GM18951 (cell line): ENCODE results near the gene PRICKLE4.

ENCODE experiments used
- POLR2A ChIP-seq: IDR thresholded peaks from 4 replicates; pipeline ENCODE4 v1.6.1; 2011; ENCODE audit warnings: mild to moderate bottlenecking; ENCODE audit not compliant: insufficient read length, insufficient read depth; ENCODE audit errors: extremely low read depth
- in situ Hi-C: fragments of 300-500 bp; cut with MboI; formaldehyde crosslinking; loops from one replicate; pipeline ENCODE4 v1.12.0; 2022; ENCODE audit warnings: low sequenced_read_pairs, mixed read lengths, inconsistent platforms; ENCODE audit not compliant: unreplicated experiment

The PRICKLE4 gene

DNA sequence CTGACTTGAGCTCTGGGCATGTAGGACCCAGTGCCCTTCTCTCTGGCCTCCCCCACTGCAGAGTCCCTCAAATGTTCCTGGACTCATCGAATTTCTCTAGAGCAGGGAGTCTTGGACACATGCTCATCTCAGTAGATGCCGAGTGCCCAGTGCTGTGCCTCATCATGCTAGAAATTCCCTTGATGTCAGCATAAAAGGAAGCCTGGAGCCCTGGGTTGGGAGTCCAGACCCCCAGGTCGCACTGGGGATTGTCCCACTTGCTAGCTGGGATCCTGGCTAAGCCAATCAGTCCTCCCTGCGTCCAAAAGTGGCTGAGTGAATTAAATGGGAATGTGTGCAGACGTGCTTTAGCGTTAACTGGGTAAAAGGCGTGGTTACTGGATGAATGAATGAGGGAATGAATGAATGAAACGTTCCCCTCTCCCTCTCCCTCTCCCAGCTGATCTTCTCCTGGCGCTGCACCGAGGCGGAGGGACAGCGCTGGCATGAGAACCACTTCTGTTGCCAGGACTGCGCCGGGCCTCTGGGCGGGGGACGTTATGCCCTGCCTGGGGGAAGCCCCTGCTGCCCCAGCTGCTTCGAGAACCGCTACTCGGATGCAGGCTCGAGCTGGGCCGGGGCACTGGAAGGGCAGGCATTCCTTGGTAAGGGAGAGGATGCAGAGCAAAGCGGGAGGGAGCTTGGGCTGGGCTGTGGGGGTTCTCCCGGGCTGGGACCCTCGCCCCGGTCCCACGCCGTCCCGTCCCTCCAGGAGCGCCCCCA, 5.3 kb downstream of the PRICKLE4 start:
- no peak for TF ChIP-seq POLR2A
- in situ Hi-C loops, result no loop called here

- peak; percentile 38 for TF ChIP-seq POLR2A
- in situ Hi-C loops, result no loop called here
Measured at GRCh38 chr6:41786451-41787218, 6.1 kb downstream of the PRICKLE4 start.

DNA sequence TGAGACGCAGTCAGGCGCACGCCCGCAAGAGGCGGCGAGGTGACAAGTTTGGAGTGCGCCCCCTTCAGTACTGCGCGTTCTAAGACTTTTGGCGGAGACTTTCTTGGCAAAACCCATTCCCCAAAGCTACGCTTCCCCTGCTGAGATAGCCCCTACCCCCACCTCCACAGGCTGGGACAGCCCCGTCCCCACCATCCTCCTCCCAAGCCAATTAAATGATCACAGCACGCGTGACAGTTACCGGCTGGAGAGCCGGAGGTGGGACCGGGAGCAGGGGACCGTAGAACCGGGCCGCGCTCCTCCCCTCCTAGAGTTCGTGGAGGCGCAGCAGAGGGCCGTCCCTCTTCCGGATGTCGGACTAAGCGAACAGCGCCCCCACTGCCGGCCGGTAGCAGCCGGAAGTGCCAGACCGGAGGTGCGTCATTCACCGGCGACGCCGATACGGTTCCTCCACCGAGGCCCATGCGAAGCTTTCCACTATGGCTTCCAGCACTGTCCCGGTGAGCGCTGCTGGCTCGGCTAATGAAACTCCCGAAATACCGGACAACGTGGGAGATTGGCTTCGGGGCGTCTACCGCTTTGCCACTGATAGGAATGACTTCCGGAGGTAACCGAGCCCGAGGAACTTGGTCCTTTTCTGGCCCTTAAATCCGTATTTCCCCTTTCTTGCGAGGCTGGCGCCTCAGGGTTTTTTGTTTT, 6.8 kb downstream of the PRICKLE4 start, which contains the start of gene TOMM6:
Gene TOMM6 (plus strand): TSS at position 476 of the 699 bp plus-strand sequence. CDS start 4 bp downstream, at position 480.
- TF ChIP-seq POLR2A, result peak; percentile 91
- in situ Hi-C loops, result no loop called here

DNA sequence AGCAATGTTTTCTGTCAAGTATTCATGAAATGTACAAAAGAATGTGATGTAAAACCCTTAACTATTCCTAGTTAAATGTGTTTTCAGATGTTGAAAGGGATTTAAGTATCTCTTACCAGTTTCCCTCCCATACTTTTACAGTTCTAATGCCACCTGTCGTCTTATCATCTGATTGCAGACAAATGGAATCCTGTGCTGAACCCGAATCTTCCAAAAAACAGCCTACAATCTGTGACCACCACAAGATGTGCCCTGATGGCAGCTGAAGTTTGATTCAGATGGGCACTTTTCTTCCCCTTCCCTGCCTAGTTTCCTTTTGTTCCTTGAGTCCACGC, 8.8 kb downstream of the PRICKLE4 start:
- in situ Hi-C loops, result no loop called here
- no peak for TF ChIP-seq POLR2A

DNA sequence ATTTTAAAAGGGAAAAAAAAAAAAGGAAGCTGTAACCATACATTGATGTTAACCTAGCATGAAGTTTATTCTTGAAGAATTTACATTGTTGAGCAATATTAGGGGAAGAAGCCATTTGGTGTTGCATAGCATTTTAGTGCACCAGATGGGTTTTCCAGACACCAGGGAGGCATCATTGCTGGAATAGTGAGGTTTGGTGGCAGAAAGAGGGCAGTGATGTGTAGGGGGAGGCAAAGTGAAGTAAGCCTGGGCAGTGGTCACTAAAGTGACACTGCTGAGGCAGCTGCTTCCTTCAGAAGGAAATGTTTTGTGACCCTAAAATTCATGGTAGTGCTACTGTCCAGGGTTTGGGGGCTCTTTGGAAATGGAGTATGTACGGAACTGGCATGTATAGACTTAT, 9.5 kb downstream of the PRICKLE4 start:
- no peak for TF ChIP-seq POLR2A
- in situ Hi-C loops, result loop anchor here (10.0 kb wide), 1 partner anchor 255 kb away; no protein-coding TSS in a partner anchor

DNA sequence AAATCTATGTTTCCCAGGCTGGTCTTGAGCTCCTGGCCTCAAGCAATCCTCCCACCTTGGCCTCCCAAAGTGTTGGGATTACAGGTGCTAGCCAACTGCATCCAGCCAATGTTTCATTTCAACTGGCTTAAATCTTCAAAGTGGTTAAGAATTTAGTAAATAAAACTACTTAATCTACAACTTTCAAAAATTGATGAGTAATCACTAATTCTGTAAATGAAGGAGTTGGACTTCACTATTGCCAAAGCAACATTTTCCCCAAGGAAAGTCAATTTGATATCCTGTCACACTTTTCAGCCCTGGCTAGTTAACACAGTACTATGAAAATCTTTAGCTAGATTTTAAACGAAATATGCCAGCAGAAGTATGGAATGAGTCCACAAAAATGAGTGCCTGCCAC, 10.7 kb downstream of the PRICKLE4 start:
- in situ Hi-C loops, result loop anchor here (10.0 kb wide), 1 partner anchor 253 kb away; no protein-coding TSS in a partner anchor

GRCh38 chr6:41791984-41792383, 11.4 kb downstream of the PRICKLE4 start:
- no peak for TF ChIP-seq POLR2A
- in situ Hi-C loops, result loop anchor here (10.0 kb wide), 1 partner anchor 253 kb away; no protein-coding TSS in a partner anchor

More for the DNA sequence above, 10.7 kb downstream of the PRICKLE4 start:
- no peak for TF ChIP-seq POLR2A

DNA sequence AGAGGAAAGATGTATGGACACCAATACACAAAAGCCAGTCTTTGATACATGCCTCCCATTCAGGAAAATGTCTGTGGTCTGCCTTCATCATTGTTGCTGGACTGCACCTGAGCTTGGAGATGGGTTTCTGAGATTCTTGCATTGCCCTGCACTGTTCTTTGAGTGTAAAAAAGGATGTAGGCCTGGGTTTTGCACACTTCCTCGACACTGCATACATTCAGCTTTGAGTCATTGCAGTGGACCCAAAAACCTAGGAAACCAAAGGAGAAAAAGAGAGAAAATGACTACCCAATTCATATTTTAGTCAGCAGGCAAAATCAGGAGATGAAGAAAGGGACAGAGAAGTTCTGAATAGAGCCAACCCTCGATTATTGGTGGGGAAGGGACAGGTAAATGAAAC, 15.9 kb downstream of the PRICKLE4 start:
- in situ Hi-C loops, result loop anchor here (10.0 kb wide), 1 partner anchor 248 kb away; no protein-coding TSS in a partner anchor

GRCh38 chr6:41798901-41799558, 18.4 kb downstream of the PRICKLE4 start:
- in situ Hi-C loops, result loop anchor here (10.0 kb wide), 1 partner anchor 246 kb away; no protein-coding TSS in a partner anchor
- no peak for TF ChIP-seq POLR2A

More for the DNA sequence above, 15.9 kb downstream of the PRICKLE4 start:
- no peak for TF ChIP-seq POLR2A

DNA sequence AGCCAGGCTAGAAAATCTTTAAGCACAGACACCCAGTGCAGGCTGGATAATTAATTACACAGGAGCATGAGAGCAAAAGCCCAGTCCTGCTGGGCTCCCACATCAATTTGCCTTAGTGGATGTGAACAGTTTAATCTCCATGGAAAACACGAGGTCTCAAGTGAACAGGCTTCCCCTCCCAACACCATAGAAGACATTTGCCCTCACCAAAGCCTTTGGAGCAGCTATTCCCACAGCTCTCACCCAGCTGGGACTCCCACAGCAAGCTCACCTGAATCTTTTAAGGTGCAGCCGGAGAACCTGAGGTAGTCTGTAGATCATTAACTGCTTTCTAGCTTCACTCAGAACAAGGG, 19.0 kb downstream of the PRICKLE4 start:
- in situ Hi-C loops, result loop anchor here (10.0 kb wide), 1 partner anchor 245 kb away; no protein-coding TSS in a partner anchor

DNA sequence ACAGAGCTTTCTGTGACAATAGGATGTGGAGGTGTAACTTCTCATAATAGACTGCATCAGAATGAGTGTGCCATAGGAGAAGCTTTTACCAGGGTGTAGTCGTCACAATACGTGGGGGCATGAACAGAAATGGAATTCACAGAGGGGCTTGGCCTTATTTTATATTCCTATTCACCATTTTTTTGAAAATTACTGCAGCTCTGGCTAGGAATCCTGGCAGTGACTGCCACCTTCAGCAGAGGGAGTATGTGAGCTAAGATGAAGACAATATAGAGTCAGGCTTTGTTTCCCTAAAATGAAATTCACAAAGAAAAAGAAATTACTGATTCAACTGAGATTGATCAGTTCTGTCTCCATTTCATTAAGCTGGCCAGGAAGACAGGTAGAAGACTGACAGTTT, 20.8 kb downstream of the PRICKLE4 start:
- no peak for TF ChIP-seq POLR2A
- in situ Hi-C loops, result no loop called here

More for the DNA sequence above, 19.0 kb downstream of the PRICKLE4 start:
- no peak for TF ChIP-seq POLR2A
